IMR-90 (cell line): Measurements from ENCODE around the gene TRIM10. TPM values are rescaled to one million over a fixed set of nuclear protein-coding genes. Genes with fewer than 3 reads are reported as not detected.

Source experiments
- ATAC-seq: fragments of 200-7000 bp; cut with Tn5 transposase; 2 replicates; pipeline ENCODE4 v1.9.1; 2020; ENCODE audit warnings: low read depth, mild to moderate bottlenecking, moderate library complexity
- BruUV-seq: library from RNA; stranded (reverse); fragments of 400-500 nt; replicated peaks from 2 replicates; lab custom pipeline; 2021; lab: Mats Ljungman, UMichigan
- CTCF ChIA-PET: fragments of 300-600 bp; formaldehyde crosslinking; extraction: SDS; loops from one replicate; lab custom pipeline; 2021; ENCODE audit warnings: antibody characterized with exemption; lab: Yijun Ruan, JAX
- POLR2A ChIA-PET: fragments of 300-600 bp; sonication (Branson Sonifier 250); formaldehyde crosslinking; loops from one replicate; lab custom pipeline; 2022; ENCODE audit warnings: antibody characterized with exemption; ENCODE audit not compliant: unreplicated experiment; lab: Charles Lee
- DNase-seq: peaks from one replicate; pipeline ENCODE4 v3.0.0; 2013
- H2AFZ ChIP-seq: replicated peaks from 2 replicates; pipeline ENCODE3; 2013; ENCODE audit warnings: low read length, mild to moderate bottlenecking; ENCODE audit not compliant: poor library complexity
- H2AK5ac ChIP-seq: 2 replicates; pipeline ENCODE4 v1.6.1; 2013; ENCODE audit warnings: low read depth, low read length, inconsistent platforms
- H2AK9ac ChIP-seq: replicated peaks from 2 replicates; pipeline ENCODE3; 2013; ENCODE audit warnings: mild to moderate bottlenecking, low read depth, low read length, moderate library complexity; ENCODE audit not compliant: poor library complexity
- H2BK120ac ChIP-seq: 2 replicates; pipeline ENCODE4 v1.6.1; 2013; ENCODE audit warnings: low read depth, low read length, inconsistent platforms
- H2BK15ac ChIP-seq: 3 replicates; pipeline ENCODE4 v1.6.1; 2013; ENCODE audit warnings: low read depth, low read length, inconsistent platforms
- H2BK20ac ChIP-seq: 2 replicates; pipeline ENCODE4 v1.6.1; 2013; ENCODE audit warnings: low read depth, mild to moderate bottlenecking, inconsistent platforms, low read length, moderate library complexity
- H2BK5ac ChIP-seq: 2 replicates; pipeline ENCODE4 v1.6.1; 2013; ENCODE audit warnings: mild to moderate bottlenecking, low read depth, low read length, inconsistent platforms; ENCODE audit not compliant: poor library complexity, severe bottlenecking
- H3K14ac ChIP-seq: replicated peaks from 2 replicates; pipeline ENCODE4 v1.6.1; 2013; ENCODE audit warnings: low read depth, low read length, inconsistent platforms
- H3K18ac ChIP-seq: 2 replicates; pipeline ENCODE4 v1.6.1; 2013; ENCODE audit warnings: low read depth, low read length, control low read depth
- H3K23ac ChIP-seq: 2 replicates; pipeline ENCODE4 v1.6.1; 2013; ENCODE audit warnings: low read depth, low read length, inconsistent platforms
- H3K27ac ChIP-seq: 2 replicates; pipeline ENCODE4 v1.5.1; 2013; ENCODE audit warnings: mild to moderate bottlenecking, control low read depth, low read length; ENCODE audit not compliant: insufficient read depth
- H3K27me3 ChIP-seq: 2 replicates; pipeline ENCODE4 v1.6.1; 2013; ENCODE audit warnings: low read length; ENCODE audit not compliant: control insufficient read depth, insufficient read depth
- H3K36me3 ChIP-seq: 2 replicates; pipeline ENCODE4 v1.6.1; 2013; ENCODE audit warnings: low read length, mixed read lengths; ENCODE audit not compliant: control insufficient read depth, insufficient read depth
- H3K4ac ChIP-seq: 2 replicates; pipeline ENCODE4 v1.6.1; 2013; ENCODE audit warnings: low read depth, low read length, inconsistent platforms
- H3K4me1 ChIP-seq: 2 replicates; pipeline ENCODE4 v1.6.1; 2013; ENCODE audit warnings: low read length, mixed read lengths; ENCODE audit not compliant: control insufficient read depth, insufficient read depth
- H3K4me2 ChIP-seq: 2 replicates; pipeline ENCODE4 v1.6.1; 2013; ENCODE audit warnings: low read depth, mild to moderate bottlenecking, control low read depth, low read length, moderate library complexity
- H3K4me3 ChIP-seq: 2 replicates; pipeline ENCODE4 v1.5.1; 2013; ENCODE audit warnings: low read depth, mild to moderate bottlenecking, control low read depth, low read length, moderate library complexity; ENCODE audit not compliant: insufficient read depth
- H3K56ac ChIP-seq: 2 replicates; pipeline ENCODE4 v1.6.1; 2013; ENCODE audit warnings: low read length, inconsistent platforms; ENCODE audit not compliant: insufficient read depth; ENCODE audit errors: extremely low read depth
- H3K79me1 ChIP-seq, 2 experiments: 2 replicates each; pipeline ENCODE4 v1.6.1; 2013; ENCODE audit warnings: low read length in 2 of 2, inconsistent platforms in 1 of 2, low read depth in 1 of 2
- H3K9ac ChIP-seq: 2 replicates; pipeline ENCODE4 v1.6.1; 2013; ENCODE audit warnings: low read depth, low read length, control low read depth
- H3K9me1 ChIP-seq: 2 replicates; pipeline ENCODE4 v1.6.1; 2013; ENCODE audit warnings: low read length, inconsistent platforms; ENCODE audit not compliant: insufficient read depth
- H3K9me3 ChIP-seq: 2 replicates; pipeline ENCODE4 v1.6.1; 2013; ENCODE audit warnings: low read length; ENCODE audit not compliant: control insufficient read depth, insufficient read depth
- H4K20me1 ChIP-seq: 2 replicates; pipeline ENCODE4 v1.6.1; 2013; ENCODE audit warnings: low read length, inconsistent platforms; ENCODE audit not compliant: insufficient read depth
- H4K5ac ChIP-seq: 2 replicates; pipeline ENCODE4 v1.6.1; 2013; ENCODE audit warnings: mild to moderate bottlenecking, low read depth, low read length, control low read depth
- H4K8ac ChIP-seq, 2 experiments: 2 replicates each; pipeline ENCODE4 v1.6.1; 2013; ENCODE audit warnings: low read depth in 2 of 2, low read length in 2 of 2, control low read depth in 1 of 2, inconsistent platforms in 1 of 2
- H4K91ac ChIP-seq: 2 replicates; pipeline ENCODE4 v1.6.1; 2013; ENCODE audit warnings: low read depth, low read length, inconsistent platforms; ENCODE audit not compliant: insufficient read depth
- BHLHE40 ChIP-seq: fragments of 150-350 bp; IDR thresholded peaks from 2 replicates; pipeline ENCODE4 v1.6.1; 2016; ENCODE audit warnings: mild to moderate bottlenecking, low read depth, low read length
- CEBPB ChIP-seq: IDR thresholded peaks from 2 replicates; pipeline ENCODE4 v1.6.1; 2012; ENCODE audit warnings: low read depth, low read length, improper control_type of control experiment
- CHD1 ChIP-seq: IDR thresholded peaks from 2 replicates; pipeline ENCODE4 v1.6.1; 2012; ENCODE audit warnings: low read depth, low read length, improper control_type of control experiment
- FOS ChIP-seq: fragments of 150-350 bp; IDR thresholded peaks from 2 replicates; pipeline ENCODE4 v1.6.1; 2016; ENCODE audit warnings: low read depth, low read length
- MAZ ChIP-seq: IDR thresholded peaks from 2 replicates; pipeline ENCODE4 v1.6.1; 2012; ENCODE audit warnings: low read depth, mild to moderate bottlenecking, low read length, improper control_type of control experiment, moderate library complexity, borderline replicate concordance
- MXI1 ChIP-seq: IDR thresholded peaks from 2 replicates; pipeline ENCODE4 v1.6.1; 2012; ENCODE audit warnings: low read depth, mild to moderate bottlenecking, low read length, moderate library complexity, borderline replicate concordance
- NFE2L2 ChIP-seq: fragments of 150-350 bp; IDR thresholded peaks from 2 replicates; pipeline ENCODE4 v1.6.1; 2016; ENCODE audit warnings: low read depth, mild to moderate bottlenecking, low read length
- RCOR1 ChIP-seq: IDR thresholded peaks from 2 replicates; pipeline ENCODE4 v1.6.1; 2012; ENCODE audit warnings: mild to moderate bottlenecking, low read length, improper control_type of control experiment; ENCODE audit not compliant: insufficient replicate concordance
- SMC3 ChIP-seq: fragments of 150-350 bp; IDR thresholded peaks from 2 replicates; pipeline ENCODE4 v1.6.1; 2016; ENCODE audit warnings: low read depth, mild to moderate bottlenecking, antibody characterized with exemption, low read length, moderate library complexity
- WGBS, 2 experiments: methylation state at CpG; one replicate each; pipeline versions ENCODE4 v1.1.5 to v1.1.7; 2013; ENCODE audit warnings: missing lambda C conversion rate in 2 of 2; ENCODE audit not compliant: insufficient read length in 1 of 2; ENCODE audit errors: extremely low coverage in 2 of 2; 5-methylcytosine and 5-hydroxymethylcytosine counted together
- dilution Hi-C: fragments of 300-500 bp; cut with HindIII; formaldehyde crosslinking; loops from one replicate; pipeline ENCODE4 v1.14.3; 2018; ENCODE audit warnings: low sequenced_read_pairs; ENCODE audit not compliant: unreplicated experiment
- in situ Hi-C: fragments of 300-500 bp; cut with MboI; formaldehyde crosslinking; loops from 3 replicates; pipeline ENCODE4 v1.14.3; 2019; ENCODE audit warnings: low sequenced_read_pairs, inconsistent platforms, mixed read lengths
- intact Hi-C: fragments of 100-400 bp; cut with micrococcal nuclease; formaldehyde crosslinking; loops from 2 replicates; pipeline ENCODE4 v1.10.0; 2022
- polyA plus RNA-seq, 3 experiments: library from polyadenylated mRNA; depleted of rRNA; stranded (reverse); fragments of >200 nt; gene quantifications; 2 replicates each; pipeline ENCODE4 v1.2.3, GENCODE V29; 2012; ENCODE audit warnings: low replicate concordance in 1 of 3
- total RNA-seq: library from RNA; depleted of rRNA; stranded (reverse); fragments of >200 nt; gene quantifications from 2 replicates; pipeline ENCODE4 v1.2.3, GENCODE V29; 2012

TRIM10 gene
- total and polyA plus RNA-seq, 2 of the 4 experiments (the other 2 are of a cell fraction): not detected

- Histone ChIP-seq H3K27me3 (peaks cover 46% of the 10 kb centered on the region), H3K4ac (no peak within 1 kb of the TSS), H2AFZ (no peak within 1 kb of the TSS), H2AK5ac (no peak within 1 kb of the TSS), H2BK5ac (no peak within 1 kb of the TSS), H3K9me3 (peaks cover 2% of the 10 kb centered on the region; the same call in 1 of the 2 replicates), H3K36me3 (no peaks in the 10 kb centered on the region), H3K9ac (no peak within 1 kb of the TSS), H4K91ac (no peak within 1 kb of the TSS), H3K18ac (no peak within 1 kb of the TSS), H3K27ac (no peak within 1 kb of the TSS), H3K4me2 (no peak within 1 kb of the TSS), H3K79me1 (no peaks in the 10 kb centered on the region), H4K20me1 (no peaks in the 10 kb centered on the region), H3K4me1 (no peaks in the 10 kb centered on the region), H3K14ac (no peak within 1 kb of the TSS), H3K56ac (no peak within 1 kb of the TSS), H3K4me3 (no peak within 1 kb of the TSS), H4K8ac (no peak within 1 kb of the TSS), H2BK120ac (no peak within 1 kb of the TSS), H3K9me1 (no peaks in the 10 kb centered on the region), H2BK20ac (no peak within 1 kb of the TSS), H4K5ac (no peak within 1 kb of the TSS), H2AK9ac (no peak within 1 kb of the TSS), H3K23ac (no peak within 1 kb of the TSS), H2BK15ac (no peak within 1 kb of the TSS)
- WGBS, 2 experiments: 67 to 100% methylated on average over 1 of the region's 3 CpGs
- intact Hi-C loops (no loop called here), in situ Hi-C loops (no loop called here), dilution Hi-C loops (no loop called here)
- DNase-seq: no peak
- POLR2A ChIA-PET: no interaction called here
- ATAC-seq: no peak
- TF ChIP-seq BHLHE40 (no peak), CEBPB (no peak), MXI1 (no peak), RCOR1 (no peak), MAZ (no peak), CHD1 (no peak), SMC3 (no peak), NFE2L2 (no peak), FOS (no peak)
- CTCF ChIA-PET: no interaction called here
- BruUV-seq: no TSS peak
These were observed 47.8 kb downstream of the TRIM10 start, which contains the start of gene TRIM31 for GRCh38 chr6:30113003-30113759. TRIM31 (minus strand) TSS chr6:30113090; CDS start chr6:30112805, 285 bp downstream.
